HG03442 (cell line): ENCODE results near the gene C2.
A peak's percentile ranks its signal among the peaks of the same experiment; 100 is the strongest.

ENCODE experiments used
- ATAC-seq: cut with Tn5 transposase; IDR thresholded peaks from one replicate; pipeline ENCODE4 v1.9.1; 2021; ENCODE audit warnings: mild to moderate bottlenecking, moderate library complexity; ENCODE audit not compliant: unreplicated experiment

C2 gene

GRCh38 chr6:31952890-31953289, 25.4 kb downstream of the C2 start:
- ATAC-seq = no peak

- no peak for ATAC-seq
These were observed 27.0 kb downstream of the C2 start for GRCh38 chr6:31954511-31954910.

GRCh38 chr6:31956796-31957195, 29.3 kb downstream of the C2 start:
- ATAC-seq = no peak

GRCh38 chr6:31958412-31958740, 30.9 kb downstream of the C2 start:
- peak; percentile 11 for ATAC-seq

GRCh38 chr6:31958741-31959739, 31.5 kb downstream of the C2 start, which contains the start of the genes NELFE and SKIC2:
Gene NELFE (minus strand): TSS chr6:31958971. CDS start chr6:31958446, 525 bp downstream.
Gene SKIC2 (plus strand): TSS chr6:31959175. CDS start chr6:31959193, 18 bp downstream.
- ATAC-seq = peak; percentile 96

- no peak for ATAC-seq
These were observed 34.1 kb downstream of the C2 start for GRCh38 chr6:31961616-31962015.

- ATAC-seq = no peak
These were observed 36.4 kb downstream of the C2 start for GRCh38 chr6:31963921-31964320.

- ATAC-seq = no peak
These were observed 38.2 kb downstream of the C2 start for GRCh38 chr6:31965700-31966099.

- ATAC-seq = no peak
These were observed 39.0 kb downstream of the C2 start for GRCh38 chr6:31966506-31966905.

GRCh38 chr6:31966997-31967925, 39.7 kb downstream of the C2 start:
- ATAC-seq = no peak

- no peak for ATAC-seq
These were observed 40.4 kb downstream of the C2 start for GRCh38 chr6:31967926-31968320.

- ATAC-seq = no peak
These were observed 40.8 kb downstream of the C2 start for GRCh38 chr6:31968326-31968725.

GRCh38 chr6:31968791-31969711, 41.5 kb downstream of the C2 start:
- no peak for ATAC-seq

- ATAC-seq = no peak
These were observed 42.4 kb downstream of the C2 start for GRCh38 chr6:31969712-31970603.

GRCh38 chr6:31970604-31971271, 43.2 kb downstream of the C2 start:
- ATAC-seq = no peak

GRCh38 chr6:31971279-31971992, 43.9 kb downstream of the C2 start:
- no peak for ATAC-seq

- peak; percentile 82 for ATAC-seq
These were observed 44.6 kb downstream of the C2 start, which contains the start of gene DXO for GRCh38 chr6:31971993-31972708. Gene DXO (minus strand): TSS chr6:31972138. CDS start chr6:31971675, 463 bp downstream.
